Right hindlimb (tissue), 1 donor: ENCODE data around the gene EHF.
"Not testable (repeated sequence)": the region's sequence is repeated elsewhere in the genome, so short reads cannot be mapped to it uniquely, and the experiment has no call there.

Experiments used
- DNase-seq: peaks from one replicate; pipeline ENCODE4 v3.0.0-alpha.2; 2018

The EHF gene

GRCh38 chr11:34671946-34672345 lies 51.1 kb downstream of the EHF start:
- no peak for DNase-seq

- no peak for DNase-seq
Measured at GRCh38 chr11:34674038-34674437, 53.1 kb downstream of the EHF start.

GRCh38 chr11:34676227-34676626 lies 55.3 kb downstream of the EHF start:
- DNase-seq, result no peak

GRCh38 chr11:34679681-34680080 lies 58.8 kb downstream of the EHF start:
- peak; percentile 49 for DNase-seq

GRCh38 chr11:34680206-34680605 lies 59.3 kb downstream of the EHF start:
- DNase-seq, result no peak

GRCh38 chr11:34680918-34681586 lies 60.2 kb downstream of the EHF start:
- no peak for DNase-seq

GRCh38 chr11:34682825-34683224 lies 61.9 kb downstream of the EHF start:
- DNase-seq, result no peak

- no peak for DNase-seq
Measured at GRCh38 chr11:34683396-34683795, 62.5 kb downstream of the EHF start.

GRCh38 chr11:34685864-34686263 lies 65.0 kb downstream of the EHF start:
- DNase-seq, result no peak

- DNase-seq, result not testable (repeated sequence)
Measured at GRCh38 chr11:34692299-34692698, 71.4 kb downstream of the EHF start.

GRCh38 chr11:34696862-34697261 lies 76.0 kb downstream of the EHF start:
- DNase-seq, result no peak

GRCh38 chr11:34706709-34707461 lies 86.0 kb downstream of the EHF start:
- no peak for DNase-seq

- no peak for DNase-seq
Measured at GRCh38 chr11:34707462-34707840, 86.6 kb downstream of the EHF start.
